Endometrial microvascular endothelial cells (primary cell): ENCODE results near the gene FJX1. TPM values are rescaled to one million over a fixed set of nuclear protein-coding genes. Genes with fewer than 3 reads are reported as not detected.

Experiments
- in situ Hi-C: cut with HindIII; loops from 2 replicates; pipeline ENCODE4 v1.10.0; 2017; ENCODE audit warnings: low sequenced_read_pairs, low pct_unique_long_range_greater_than_20kb; ENCODE audit errors: inconsistent ontology term
- total RNA-seq: library from RNA; depleted of rRNA; stranded (reverse); fragments of >200 nt; gene quantifications from one replicate; pipeline ENCODE4 v1.2.3, GENCODE V29; 2015; ENCODE audit errors: inconsistent ontology term

The FJX1 gene
- total RNA-seq, 1 donor from 2014 or later = 58.8 TPM

DNA sequence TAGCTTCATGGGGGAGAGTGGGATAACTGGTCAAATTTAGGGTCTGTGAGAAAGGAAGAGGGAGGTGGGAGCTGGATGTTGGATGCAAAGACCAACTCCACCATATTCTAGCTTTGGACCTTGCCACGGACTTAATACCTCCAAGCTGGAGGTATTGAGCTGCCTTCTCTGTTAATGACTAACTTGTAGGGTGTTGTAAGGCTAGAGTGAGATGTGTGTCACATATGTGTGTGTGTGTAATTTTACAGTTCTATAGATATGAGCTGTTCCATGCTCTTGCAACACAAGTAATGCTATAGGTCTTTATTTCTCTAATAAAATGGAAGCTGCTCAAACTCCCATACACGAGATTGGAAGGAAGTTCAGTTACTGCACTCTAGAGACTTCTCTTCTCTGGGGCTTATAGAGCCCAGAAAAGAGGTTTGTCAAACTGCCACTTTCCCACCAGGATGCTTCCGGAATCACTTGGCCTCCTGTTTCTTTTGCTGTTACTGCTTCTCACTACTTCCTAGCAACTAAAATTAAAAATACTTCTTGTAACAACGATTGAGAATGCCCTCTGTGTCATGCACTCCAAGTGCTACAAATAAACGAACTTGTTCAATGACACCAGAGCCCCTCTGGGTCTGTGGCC lies 16.0 kb upstream of the FJX1 start:
- in situ Hi-C loops = loop anchor here (25.0 kb wide), 1 partner anchor 535 kb away; no protein-coding TSS in a partner anchor

DNA sequence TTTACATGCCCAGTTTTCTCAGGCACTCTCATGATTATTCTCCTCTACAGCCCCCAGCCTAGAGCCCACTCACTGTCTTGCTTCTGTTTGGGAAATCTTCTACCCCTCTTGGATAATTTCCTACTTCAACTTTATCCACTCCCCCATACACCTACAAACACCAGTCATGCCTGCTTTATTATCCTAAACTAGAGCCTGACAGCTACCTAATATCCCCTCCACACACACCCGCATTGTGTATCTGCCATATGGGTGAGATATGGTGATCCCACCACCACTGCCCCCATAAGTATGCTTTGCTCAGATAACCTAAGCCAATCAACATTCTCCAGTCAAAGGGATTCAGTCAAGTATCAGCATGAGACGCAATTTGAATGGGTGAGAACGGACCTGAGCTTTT lies 15.3 kb upstream of the FJX1 start:
- in situ Hi-C loops = loop anchor here (25.0 kb wide), 1 partner anchor 534 kb away; no protein-coding TSS in a partner anchor

DNA sequence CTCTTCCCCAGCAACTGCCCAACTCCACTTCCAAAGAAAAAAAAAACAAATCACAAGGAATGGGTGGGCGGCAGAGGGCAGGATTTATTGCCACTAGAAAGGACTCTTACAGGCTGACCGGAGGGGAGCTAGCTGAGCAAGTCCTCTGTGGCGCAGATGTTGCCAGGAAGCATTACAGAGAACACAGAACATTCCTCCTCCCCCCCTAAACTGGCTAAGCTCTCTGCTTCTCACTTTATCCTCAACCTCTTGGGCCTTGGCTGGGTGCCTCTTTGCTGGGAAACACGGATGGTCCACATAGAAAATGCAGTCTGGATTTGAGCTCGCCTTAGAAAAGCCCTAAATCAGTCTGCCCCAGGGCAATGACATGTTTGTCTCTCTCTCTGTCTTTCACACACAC lies 12.6 kb upstream of the FJX1 start:
- in situ Hi-C loops = loop anchor here (25.0 kb wide), 1 partner anchor 532 kb away; no protein-coding TSS in a partner anchor

DNA sequence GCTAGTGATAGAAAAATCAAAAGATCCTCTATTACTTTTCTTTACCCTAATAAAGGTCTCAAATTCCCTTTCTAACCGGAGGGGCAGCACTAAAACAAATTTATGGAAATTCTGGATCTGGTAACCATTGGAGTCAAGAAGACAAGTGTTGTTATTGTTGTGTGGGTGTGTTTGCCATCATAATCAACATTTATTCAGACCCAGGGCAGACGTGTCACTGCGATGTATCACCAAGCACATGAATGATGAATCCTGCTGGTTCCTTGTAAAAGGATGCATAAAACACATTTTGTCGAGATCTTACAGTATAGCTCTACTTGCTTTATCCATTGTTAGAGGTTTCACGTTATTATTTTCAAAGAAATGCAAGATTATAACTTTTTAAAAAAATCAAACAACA lies 12.1 kb upstream of the FJX1 start:
- in situ Hi-C loops = loop anchor here (25.0 kb wide), 1 partner anchor 531 kb away; no protein-coding TSS in a partner anchor

DNA sequence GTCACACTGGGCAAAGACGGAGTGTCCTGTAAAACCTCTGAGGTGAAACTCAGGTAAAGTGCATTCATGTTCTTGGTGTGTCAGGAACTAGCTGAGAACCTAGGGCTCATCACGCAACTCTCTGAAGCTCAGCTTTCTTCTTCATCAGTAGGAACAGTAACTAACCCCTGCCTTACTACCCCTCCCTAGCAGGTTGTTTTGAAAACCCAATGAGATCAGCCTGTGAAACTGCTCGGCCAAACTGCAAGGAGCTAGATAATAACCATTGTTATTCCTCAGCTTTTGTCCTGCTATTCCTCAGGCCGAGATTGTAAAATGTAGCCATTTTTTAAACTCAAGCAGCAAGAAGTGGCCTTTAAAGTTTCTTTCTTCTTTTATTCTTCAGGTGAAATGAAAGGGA lies 9.8 kb upstream of the FJX1 start:
- in situ Hi-C loops = loop anchor here (25.0 kb wide), 1 partner anchor 529 kb away; no protein-coding TSS in a partner anchor

DNA sequence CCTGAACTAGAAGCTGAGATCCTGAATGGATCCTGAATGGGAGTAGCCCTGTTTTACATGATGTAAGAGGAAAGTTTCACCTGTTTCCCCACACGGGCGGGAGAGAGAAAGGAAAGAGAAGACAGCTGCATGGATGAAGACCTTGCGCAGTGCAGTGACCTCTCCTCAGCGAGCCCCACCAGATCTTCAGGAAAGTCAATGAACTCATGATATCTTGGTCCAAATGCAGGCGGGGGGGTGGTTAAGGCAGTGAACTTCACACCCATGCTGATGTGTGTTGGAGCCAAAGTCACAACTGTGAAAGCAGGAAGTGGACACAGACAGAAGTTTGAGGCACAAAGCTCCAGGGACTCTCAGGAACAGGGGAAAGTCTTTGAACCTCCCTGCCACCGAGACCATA lies 8.6 kb upstream of the FJX1 start:
- in situ Hi-C loops = loop anchor here (25.0 kb wide), 1 partner anchor 528 kb away; no protein-coding TSS in a partner anchor

DNA sequence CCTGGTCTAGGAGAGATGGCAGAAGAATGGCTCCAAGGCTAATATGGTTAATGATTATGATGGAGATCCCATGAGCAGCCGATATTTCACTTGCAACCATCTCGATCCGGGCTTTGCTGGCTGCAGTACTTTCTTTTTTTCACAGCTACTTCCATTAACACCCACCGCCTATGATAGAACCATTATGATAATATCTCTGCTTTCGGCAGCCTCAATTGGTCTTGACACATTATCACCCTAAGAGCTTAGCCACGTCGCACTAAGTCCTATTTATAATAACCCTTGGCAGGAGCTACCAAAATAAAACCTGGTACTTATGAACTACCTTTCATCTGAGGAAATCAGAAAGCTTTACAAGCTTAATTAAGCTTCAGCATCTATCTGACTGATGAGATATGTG lies 7.6 kb upstream of the FJX1 start:
- in situ Hi-C loops = loop anchor here (25.0 kb wide), 1 partner anchor 527 kb away; no protein-coding TSS in a partner anchor

DNA sequence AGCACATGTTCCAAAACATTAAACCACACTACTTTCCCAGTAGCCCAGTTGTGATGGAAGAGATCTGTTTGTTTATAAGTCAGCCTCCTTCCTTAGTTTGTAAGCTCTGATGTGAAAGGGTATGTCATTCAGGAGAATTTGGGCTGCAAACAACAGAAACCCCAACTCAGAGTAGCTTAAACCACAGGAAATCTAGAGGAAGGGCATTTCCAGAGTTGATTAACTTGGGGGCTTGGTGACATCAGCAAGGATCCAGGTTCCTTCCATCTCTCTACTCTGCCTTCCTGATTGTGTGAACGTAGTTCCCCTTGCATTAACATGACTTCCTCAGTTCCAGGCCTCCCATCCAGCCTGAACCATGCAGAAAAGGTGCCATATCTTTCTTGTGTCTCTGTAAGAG lies 6.5 kb upstream of the FJX1 start:
- in situ Hi-C loops = loop anchor here (25.0 kb wide), 1 partner anchor 526 kb away; no protein-coding TSS in a partner anchor

DNA sequence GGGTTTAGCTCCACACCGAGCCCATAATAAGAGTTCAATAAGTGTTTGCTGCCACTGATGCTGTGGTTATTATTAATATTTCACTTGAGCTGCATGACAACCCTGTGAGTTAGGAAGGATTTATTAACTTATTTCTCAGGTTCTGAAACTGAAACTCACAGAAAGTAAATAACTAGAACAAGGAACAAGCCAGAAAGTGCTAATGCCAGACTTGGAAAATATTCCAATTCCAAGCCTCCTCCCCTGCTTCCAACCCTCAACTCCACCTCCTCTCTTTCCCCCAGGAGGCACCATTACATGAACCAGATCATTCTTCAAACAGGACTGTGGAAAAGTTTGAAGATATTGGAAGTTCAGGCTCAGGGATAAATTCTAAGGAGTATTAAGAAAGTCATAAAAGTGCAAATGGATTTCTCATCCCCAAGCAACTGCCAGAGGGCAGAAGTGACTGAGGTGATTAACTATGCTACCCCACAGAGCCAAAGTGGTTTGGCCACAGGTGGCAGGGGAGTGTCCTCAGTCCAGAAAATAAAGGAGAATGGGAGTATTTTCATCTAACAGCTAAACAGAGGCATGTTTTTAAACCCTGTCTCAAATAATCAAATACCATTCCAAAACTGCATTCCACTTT lies 3.2 kb upstream of the FJX1 start:
- in situ Hi-C loops = loop anchor here (25.0 kb wide), 1 partner anchor 522 kb away; no protein-coding TSS in a partner anchor

DNA sequence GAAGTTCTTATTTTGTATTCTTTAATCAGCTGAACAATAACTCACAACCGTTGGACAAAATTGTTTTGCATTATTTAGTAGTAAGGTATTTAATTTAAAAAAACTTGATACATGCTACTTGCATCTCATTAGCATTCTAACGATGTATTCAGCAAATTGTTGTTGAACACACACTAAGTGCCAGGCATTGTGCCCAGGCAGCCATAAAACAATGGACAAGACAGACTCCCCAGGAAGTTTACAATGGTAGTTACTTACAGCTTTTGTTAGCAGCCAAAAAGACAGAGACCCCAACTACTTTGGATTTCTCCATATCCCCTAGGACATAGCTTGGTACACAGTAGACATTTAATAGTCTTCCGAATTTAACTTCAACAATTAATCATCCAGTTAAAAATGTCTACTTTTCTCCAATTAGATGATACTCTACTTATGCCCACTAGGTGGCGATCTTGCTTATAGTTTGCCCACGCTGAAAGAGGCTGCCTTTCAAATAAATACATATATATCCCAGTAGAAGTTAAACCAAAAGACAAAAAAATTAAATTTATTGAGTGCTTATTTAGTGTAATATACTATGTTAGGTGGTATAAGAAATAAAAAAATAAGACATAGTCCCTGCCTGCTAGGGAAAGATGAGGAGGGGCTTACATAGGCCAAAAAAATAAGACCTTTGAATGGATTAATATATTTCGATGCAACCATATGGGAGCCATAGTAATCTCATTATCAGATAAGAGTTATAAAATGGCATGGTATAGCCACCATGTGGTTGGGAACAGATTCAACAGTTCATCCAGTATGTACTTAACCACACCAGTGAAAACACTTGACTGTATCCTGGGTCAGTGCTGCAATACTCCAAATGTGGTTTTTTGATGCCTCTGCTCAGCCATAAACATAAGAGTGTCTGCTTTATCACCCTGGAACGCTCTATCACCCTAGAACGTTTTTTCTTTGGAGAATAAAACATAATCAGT lies 2.0 kb upstream of the FJX1 start:
- in situ Hi-C loops = loop anchor here (25.0 kb wide), 1 partner anchor 521 kb away; no protein-coding TSS in a partner anchor

DNA sequence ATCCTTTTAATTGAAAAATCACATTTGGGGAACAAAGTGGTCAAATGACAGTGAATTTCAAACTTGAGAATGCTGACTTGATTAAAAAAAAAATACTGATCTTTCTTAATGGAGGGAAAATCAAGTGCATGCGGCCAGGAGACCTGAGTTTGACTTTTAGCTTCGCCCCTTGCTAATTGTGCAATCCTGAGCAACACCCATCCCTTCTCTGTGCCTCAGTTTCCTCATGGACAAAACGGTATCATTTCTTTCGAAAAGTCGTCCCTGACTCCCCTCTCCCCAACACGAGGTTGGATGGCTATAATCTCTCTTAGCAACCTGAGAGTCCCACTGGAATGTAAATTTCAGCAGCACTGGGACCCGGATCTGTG lies 959 bp upstream of the FJX1 start:
- in situ Hi-C loops = loop anchor here (25.0 kb wide), 1 partner anchor 520 kb away; no protein-coding TSS in a partner anchor

DNA sequence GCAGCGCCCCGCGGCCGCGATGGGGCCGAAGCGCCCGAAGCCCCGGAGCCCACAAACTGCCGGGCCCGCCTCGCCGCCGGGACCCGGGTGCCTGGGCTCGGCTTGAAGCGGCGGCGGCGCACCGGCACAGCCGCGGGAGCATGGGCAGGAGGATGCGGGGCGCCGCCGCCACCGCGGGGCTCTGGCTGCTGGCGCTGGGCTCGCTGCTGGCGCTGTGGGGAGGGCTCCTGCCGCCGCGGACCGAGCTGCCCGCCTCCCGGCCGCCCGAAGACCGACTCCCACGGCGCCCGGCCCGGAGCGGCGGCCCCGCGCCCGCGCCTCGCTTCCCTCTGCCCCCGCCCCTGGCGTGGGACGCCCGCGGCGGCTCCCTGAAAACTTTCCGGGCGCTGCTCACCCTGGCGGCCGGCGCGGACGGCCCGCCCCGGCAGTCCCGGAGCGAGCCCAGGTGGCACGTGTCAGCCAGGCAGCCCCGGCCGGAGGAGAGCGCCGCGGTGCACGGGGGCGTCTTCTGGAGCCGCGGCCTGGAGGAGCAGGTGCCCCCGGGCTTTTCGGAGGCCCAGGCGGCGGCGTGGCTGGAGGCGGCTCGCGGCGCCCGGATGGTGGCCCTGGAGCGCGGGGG lies 346 bp downstream of the FJX1 start:
- in situ Hi-C loops = loop anchor here (25.0 kb wide), 1 partner anchor 519 kb away; no protein-coding TSS in a partner anchor

DNA sequence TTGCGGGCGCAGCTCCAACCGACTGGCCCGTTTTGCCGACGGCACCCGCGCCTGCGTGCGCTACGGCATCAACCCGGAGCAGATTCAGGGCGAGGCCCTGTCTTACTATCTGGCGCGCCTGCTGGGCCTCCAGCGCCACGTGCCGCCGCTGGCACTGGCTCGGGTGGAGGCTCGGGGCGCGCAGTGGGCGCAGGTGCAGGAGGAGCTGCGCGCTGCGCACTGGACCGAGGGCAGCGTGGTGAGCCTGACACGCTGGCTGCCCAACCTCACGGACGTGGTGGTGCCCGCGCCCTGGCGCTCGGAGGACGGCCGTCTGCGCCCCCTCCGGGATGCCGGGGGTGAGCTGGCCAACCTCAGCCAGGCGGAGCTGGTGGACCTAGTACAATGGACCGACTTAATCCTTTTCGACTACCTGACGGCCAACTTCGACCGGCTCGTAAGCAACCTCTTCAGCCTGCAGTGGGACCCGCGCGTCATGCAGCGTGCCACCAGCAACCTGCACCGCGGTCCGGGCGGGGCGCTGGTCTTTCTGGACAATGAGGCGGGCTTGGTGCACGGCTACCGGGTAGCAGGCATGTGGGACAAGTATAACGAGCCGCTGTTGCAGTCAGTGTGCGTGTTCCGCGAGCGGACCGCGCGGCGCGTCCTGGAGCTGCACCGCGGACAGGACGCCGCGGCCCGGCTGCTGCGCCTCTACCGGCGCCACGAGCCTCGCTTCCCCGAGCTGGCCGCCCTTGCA lies 1.0 kb downstream of the FJX1 start:
- in situ Hi-C loops = loop anchor here (25.0 kb wide), 1 partner anchor 518 kb away; no protein-coding TSS in a partner anchor

DNA sequence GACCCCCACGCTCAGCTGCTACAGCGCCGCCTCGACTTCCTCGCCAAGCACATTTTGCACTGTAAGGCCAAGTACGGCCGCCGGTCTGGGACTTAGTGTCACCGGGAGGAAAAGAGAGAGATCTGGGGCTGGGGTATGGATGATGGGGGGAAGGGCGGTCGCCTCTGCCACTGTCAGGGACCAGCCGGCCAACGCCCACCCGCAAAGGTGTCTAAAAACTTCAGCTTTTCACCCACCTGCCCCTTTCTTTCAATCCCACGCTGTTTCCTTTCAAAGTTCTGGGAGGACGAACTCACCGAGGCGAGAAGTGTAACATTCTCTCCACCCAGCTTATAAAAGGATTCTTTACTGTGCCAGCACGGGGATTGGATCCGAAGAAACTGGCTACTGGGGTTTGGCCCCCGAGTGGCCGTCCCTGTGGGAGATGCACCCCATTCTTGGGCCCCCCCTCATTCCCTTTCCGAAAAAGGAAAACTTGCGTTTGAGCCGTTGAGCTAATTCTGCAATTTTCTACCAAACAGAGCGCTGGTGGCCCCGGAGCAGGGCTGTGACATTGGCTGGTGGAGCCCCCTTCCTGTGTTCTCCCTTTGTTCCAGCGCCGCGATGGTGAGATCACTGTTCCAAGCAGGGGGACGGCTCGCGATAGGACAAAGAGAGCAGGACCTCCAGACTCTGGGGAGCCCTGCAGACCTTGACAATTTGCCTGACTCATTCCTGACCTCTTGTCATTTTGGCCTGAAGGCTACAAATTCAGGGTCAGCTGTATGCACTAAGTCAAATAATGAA lies 1.8 kb downstream of the FJX1 start:
- in situ Hi-C loops = loop anchor here (25.0 kb wide), 1 partner anchor 517 kb away; no protein-coding TSS in a partner anchor

DNA sequence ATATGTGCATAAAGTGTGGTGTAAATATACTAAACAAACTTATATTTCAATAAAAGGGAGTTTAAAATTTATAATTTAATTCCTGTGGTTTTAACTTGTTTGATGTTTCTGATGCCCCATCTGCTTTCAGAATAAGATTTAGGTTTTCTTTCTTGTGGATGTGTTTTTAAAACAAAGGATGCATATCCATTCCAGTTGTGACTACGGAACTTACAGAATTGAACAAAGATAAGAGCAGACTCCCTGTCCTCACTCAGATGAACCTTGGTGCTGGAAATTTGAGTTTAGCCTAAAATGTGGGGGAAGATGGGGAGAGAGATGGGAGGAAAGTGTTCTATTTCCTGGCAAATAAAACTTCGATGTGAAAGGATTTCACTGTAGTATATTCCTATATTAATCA lies 2.5 kb downstream of the FJX1 start:
- in situ Hi-C loops = loop anchor here (25.0 kb wide), 1 partner anchor 517 kb away; no protein-coding TSS in a partner anchor

DNA sequence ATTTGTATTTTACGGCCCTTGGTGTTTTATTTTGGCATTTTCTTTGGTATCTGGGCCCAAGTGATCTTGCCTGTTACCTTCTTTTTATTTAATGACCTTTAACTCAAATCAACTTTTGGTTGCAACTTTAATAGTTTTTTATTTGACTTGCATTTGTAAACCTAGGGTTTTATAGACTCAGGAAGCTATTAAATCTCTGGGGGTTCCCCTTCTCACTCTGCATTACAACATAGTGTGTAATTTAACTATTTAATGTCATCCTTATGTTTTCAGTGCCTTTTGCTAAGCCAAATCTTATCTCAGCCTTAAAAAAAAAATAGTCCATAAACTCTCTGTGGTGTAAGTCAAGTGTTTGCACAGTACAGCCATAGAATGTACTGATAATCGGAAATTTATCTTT lies 3.4 kb downstream of the FJX1 start:
- in situ Hi-C loops = loop anchor here (25.0 kb wide), 1 partner anchor 516 kb away; no protein-coding TSS in a partner anchor

DNA sequence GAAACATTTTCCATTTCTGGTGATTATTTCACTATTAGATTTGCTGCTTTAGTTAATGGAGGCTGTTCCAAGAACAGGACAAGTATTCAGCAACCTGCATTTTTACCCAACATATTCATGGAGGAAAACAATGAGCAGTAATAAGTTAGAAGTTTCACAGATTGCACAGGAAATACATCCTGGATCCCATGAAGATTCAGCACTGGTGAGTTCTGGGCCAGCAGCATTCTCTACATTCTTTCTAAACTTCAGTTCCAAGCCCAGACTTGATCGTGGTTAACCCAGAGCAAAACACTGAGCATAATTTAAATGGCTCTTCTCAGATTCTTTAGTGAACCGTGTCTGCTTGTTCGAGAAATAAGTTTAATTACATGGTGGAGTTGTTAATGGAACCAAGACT lies 3.8 kb downstream of the FJX1 start:
- in situ Hi-C loops = loop anchor here (25.0 kb wide), 1 partner anchor 515 kb away; no protein-coding TSS in a partner anchor
